Activated CD4-positive, alpha-beta T cell treated with anti-CD3 and anti-CD28 coated beads, Interleukin-2, amount 10 ng/mL, durations not matched to agents 7 days and 5 days (primary cell): ENCODE measurements around the gene CCDC138. TPM values are rescaled to one million over a fixed set of nuclear protein-coding genes. Genes with fewer than 3 reads are reported as not detected.

Source experiments
- CTCF ChIA-PET: fragments of 350-600 bp; sonication (Branson Sonifier 250); formaldehyde crosslinking; loops from one replicate; lab custom pipeline; 2021; ENCODE audit warnings: antibody characterized with exemption; lab: Charles Lee
- POLR2A ChIA-PET: fragments of 350-600 bp; sonication (Branson Sonifier 250); formaldehyde crosslinking; loops from one replicate; lab custom pipeline; 2021; ENCODE audit warnings: antibody characterized with exemption; lab: Charles Lee
- DNase-seq: peaks from one replicate; pipeline ENCODE4 v3.0.0-alpha.2; 2020
- H3K27ac Mint-ChIP-seq: one replicate; pipeline ENCODE4 v1.8.0; 2021; ENCODE audit warnings: mild to moderate bottlenecking, moderate library complexity, mixed read lengths
- H3K27me3 Mint-ChIP-seq: one replicate; pipeline ENCODE4 v1.8.0; 2021; ENCODE audit warnings: mixed read lengths
- H3K36me3 Mint-ChIP-seq: one replicate; pipeline ENCODE4 v1.8.0; 2021; ENCODE audit warnings: low read depth, mixed read lengths
- H3K4me1 Mint-ChIP-seq: one replicate; pipeline ENCODE4 v1.8.0; 2021; ENCODE audit warnings: mixed read lengths
- H3K4me3 Mint-ChIP-seq: one replicate; pipeline ENCODE4 v1.8.0; 2021; ENCODE audit warnings: mild to moderate bottlenecking, moderate library complexity, mixed read lengths
- H3K9me3 Mint-ChIP-seq: one replicate; pipeline ENCODE4 v1.8.0; 2021; ENCODE audit warnings: mixed read lengths
- total RNA-seq, 2 experiments: library from RNA; stranded (reverse); gene quantifications; one replicate each; pipeline ENCODE4 v1.2.3, GENCODE V29; 2021

The CCDC138 gene
- total RNA-seq, 2 experiments from 2014 or later, result 12.1 to 12.8 TPM

DNA sequence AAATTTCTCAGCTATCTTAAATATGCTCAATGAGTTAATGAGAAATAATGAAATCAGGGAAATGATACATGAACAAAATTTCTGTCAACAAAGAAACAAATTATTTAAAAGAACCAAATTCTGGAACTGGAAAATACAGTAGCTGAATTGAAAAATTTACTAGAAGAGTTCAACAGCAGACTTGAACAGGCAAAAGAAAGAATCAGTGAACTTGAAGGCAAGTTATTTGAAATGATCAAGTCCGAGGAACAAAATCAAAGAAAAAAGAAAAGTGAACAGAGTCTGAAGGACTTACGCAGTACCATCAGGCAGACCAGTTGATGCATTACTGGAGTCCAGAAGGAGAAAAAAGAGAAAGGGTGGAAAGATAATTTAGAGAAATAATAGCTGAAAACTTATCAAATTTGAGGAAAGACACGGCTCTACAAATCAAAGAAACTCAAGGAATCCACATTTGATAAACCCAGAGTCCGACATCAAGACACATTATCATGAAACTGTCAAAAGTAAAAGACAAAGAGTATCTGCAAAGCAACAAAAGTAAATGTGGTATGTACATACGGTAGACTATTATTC is 83.6 kb downstream of the CCDC138 start:
- peaks cover 54% of the 10 kb centered on the region for H3K36me3 Mint-ChIP-seq
- DNase-seq, result no peak
- ChIA-PET CTCF (interaction anchor here (1.4 kb wide), 1 partner anchor 14 kb away, joined by 3 read pairs; no protein-coding TSS in a partner anchor), POLR2A (no interaction called here)
- no peak overlapping the region for H3K4me3 Mint-ChIP-seq
- H3K4me1 Mint-ChIP-seq, result peaks cover 6% of the 10 kb centered on the region
- no peaks in the 10 kb centered on the region for H3K27me3 Mint-ChIP-seq
- no peak overlapping the region for H3K27ac Mint-ChIP-seq
- peaks cover 25% of the 10 kb centered on the region for H3K9me3 Mint-ChIP-seq

DNA sequence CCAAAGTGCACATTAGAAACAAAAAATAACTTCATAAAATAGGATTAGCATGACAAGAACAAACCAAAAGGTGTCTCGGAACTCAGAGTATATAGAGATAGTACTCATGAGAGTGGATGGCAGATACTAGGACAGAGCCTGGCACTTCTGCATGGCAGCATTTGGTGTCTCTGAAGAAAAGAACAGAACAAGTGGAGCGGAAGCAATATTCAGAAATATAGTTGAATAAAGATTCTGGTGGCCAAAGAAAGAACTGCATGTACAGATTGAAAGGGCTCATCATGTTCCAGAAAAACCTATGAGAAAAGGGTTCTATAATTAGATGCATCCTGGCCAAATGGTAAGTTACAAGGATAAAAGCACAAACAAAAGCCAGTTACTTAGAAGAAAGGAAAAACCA is 90.9 kb downstream of the CCDC138 start:
- ChIA-PET POLR2A (no interaction called here), CTCF (no interaction called here)
- H3K36me3 Mint-ChIP-seq, result peaks cover 7% of the 10 kb centered on the region
- H3K27ac Mint-ChIP-seq, result no peak overlapping the region
- H3K4me3 Mint-ChIP-seq, result no peak overlapping the region
- peaks cover 13% of the 10 kb centered on the region for H3K9me3 Mint-ChIP-seq
- H3K4me1 Mint-ChIP-seq, result no peaks in the 10 kb centered on the region
- no peaks in the 10 kb centered on the region for H3K27me3 Mint-ChIP-seq
- no peak for DNase-seq

DNA sequence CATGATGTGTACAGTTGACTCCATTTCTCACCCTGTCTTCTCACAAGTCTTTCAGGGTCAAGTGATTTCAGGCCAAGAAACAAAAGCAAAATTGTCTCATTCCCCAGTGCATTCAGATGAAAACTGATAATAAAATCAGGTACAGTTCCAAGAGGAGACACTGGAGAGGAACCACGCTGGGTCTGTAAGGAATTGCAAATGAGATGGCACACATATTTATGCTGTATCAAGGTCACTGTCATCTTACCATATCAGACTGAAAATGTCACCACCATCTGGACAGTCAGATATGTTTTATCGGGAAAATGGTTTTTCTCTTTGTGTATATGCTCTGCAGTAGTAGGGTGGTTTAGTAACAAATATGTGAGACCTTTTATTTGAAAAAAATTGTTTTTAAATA is 91.7 kb downstream of the CCDC138 start:
- CTCF ChIA-PET, result no interaction called here
- no peak for DNase-seq
- peaks cover 7% of the 10 kb centered on the region for H3K36me3 Mint-ChIP-seq
- POLR2A ChIA-PET, result no interaction called here
- H3K9me3 Mint-ChIP-seq, result peaks cover 16% of the 10 kb centered on the region
- H3K4me3 Mint-ChIP-seq, result no peak overlapping the region
- no peaks in the 10 kb centered on the region for H3K4me1 Mint-ChIP-seq
- no peak overlapping the region for H3K27ac Mint-ChIP-seq
- H3K27me3 Mint-ChIP-seq, result no peaks in the 10 kb centered on the region

DNA sequence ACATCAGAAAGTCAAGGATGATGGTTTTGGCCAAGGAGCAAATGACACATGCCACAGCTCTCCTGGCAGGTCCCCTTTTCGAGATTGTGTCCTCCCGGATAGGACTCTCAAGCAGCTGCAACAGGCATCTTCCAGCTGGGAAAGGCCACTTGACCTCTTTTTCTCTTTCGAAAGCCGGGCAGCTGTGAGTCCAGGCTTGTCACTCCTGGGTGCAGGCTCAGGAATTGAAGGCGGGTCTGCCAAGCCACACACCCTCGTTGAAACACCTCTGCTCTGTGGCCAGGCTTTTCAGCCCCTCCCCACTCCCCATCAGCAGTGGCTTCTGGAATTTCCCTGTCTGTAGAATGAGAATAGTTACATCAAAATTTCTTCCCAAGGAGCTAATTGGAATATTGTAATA is 98.0 kb downstream of the CCDC138 start:
- DNase-seq, result no peak
- Mint-ChIP-seq H3K27ac (no peak overlapping the region), H3K27me3 (peaks cover 6% of the 10 kb centered on the region), H3K4me3 (no peak overlapping the region), H3K9me3 (peaks cover 30% of the 10 kb centered on the region), H3K4me1 (no peaks in the 10 kb centered on the region), H3K36me3 (peaks cover 2% of the 10 kb centered on the region)
- ChIA-PET POLR2A (no interaction called here), CTCF (interaction anchor here (0.9 kb wide), 1 partner anchor 10 kb away, joined by 3 read pairs; no protein-coding TSS in a partner anchor)

DNA sequence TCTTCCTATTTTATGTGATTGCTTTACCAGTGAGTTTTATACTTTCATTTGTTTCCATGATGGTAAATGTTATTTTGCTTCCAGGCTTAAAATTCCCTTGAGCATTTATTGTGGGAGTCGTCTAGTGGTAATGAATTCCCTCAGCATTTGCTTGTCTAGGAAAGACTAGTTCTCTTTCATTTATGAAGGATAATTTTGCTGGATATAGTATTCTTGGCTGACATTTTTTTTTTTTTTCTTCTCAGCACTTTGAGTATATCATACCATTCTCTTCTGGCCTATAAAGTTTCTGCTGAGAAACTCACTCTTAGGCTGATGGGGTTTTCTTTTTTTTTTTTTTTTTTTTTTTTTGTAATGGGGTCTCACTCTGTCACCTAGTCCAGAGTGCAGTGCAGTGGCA is 103.3 kb downstream of the CCDC138 start:
- H3K9me3 Mint-ChIP-seq, result peaks cover 30% of the 10 kb centered on the region
- H3K36me3 Mint-ChIP-seq, result peaks cover 15% of the 10 kb centered on the region
- H3K4me1 Mint-ChIP-seq, result no peaks in the 10 kb centered on the region
- POLR2A ChIA-PET, result no interaction called here
- DNase-seq, result no peak
- H3K27me3 Mint-ChIP-seq, result peaks cover 6% of the 10 kb centered on the region
- H3K27ac Mint-ChIP-seq, result no peak overlapping the region
- CTCF ChIA-PET, result no interaction called here
- no peak overlapping the region for H3K4me3 Mint-ChIP-seq

DNA sequence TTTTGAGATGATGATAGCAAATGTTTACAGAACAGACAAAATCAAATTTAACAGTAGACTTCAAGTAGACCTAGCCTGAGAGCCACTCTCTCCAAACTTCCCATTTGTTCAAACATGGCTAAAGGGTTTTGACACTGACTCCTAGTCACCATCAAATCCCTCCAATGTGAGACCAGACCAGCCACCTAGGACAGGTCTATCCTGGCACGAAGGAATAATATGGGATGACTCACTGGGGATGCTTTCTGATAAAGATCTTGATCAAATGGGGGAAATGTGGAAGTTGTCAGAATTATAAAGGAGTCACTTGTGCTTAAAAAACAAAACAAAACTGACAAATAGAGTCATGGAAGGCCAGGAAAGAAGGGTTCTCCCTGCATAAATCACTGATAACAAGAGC is 106.7 kb downstream of the CCDC138 start:
- Mint-ChIP-seq H3K4me1 (no peaks in the 10 kb centered on the region), H3K27me3 (peaks cover 2% of the 10 kb centered on the region), H3K9me3 (peaks cover 23% of the 10 kb centered on the region), H3K27ac (no peak overlapping the region), H3K4me3 (no peak overlapping the region), H3K36me3 (peaks cover 13% of the 10 kb centered on the region)
- ChIA-PET CTCF (no interaction called here), POLR2A (no interaction called here)
- DNase-seq, result no peak

DNA sequence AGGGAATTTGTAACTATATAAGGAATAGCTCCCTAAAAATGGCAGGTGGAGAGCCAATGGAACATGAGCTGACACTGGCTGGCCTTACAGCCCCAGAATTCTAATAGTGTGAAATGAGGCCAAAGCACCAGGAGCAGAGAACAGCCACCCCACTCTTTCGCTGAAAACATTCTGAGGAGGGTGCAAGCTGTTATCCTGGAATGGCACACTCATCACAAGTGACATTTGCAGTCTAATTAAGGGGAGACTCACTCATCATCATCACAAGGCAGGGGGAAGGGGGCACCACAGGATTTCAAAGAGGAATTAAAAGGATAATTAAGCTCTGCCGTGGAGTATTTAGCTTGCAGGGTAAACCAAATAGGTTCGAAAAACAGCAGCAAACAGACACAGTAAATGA is 108.2 kb downstream of the CCDC138 start:
- DNase-seq, result no peak
- Mint-ChIP-seq H3K4me1 (no peaks in the 10 kb centered on the region), H3K27ac (no peak overlapping the region), H3K27me3 (no peaks in the 10 kb centered on the region), H3K36me3 (peaks cover 11% of the 10 kb centered on the region), H3K9me3 (peaks cover 17% of the 10 kb centered on the region), H3K4me3 (no peak overlapping the region)
- ChIA-PET POLR2A (no interaction called here), CTCF (interaction anchor here (0.8 to 1.5 kb wide), 2 partner anchors 10 to 13 kb away, joined by 3 to 4 read pairs; no protein-coding TSS in a partner anchor)

DNA sequence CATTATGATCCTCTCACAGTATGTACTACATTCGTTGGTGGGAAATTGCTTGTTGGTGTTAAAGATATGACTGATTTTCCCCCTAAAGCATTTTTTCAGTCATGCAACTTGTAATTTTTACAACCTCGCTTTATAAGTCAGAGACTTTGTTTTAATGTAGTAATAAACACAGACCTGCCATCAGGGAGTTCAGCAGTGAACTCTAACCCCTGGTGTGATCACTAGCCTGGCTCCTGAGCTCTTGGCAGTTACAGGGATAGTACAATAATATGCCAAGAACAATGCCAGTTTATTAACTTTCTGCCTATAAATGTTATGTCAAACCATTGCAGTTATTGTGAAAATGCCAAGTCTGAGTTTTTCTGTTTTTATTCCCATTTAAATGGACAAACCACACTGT is 108.6 kb downstream of the CCDC138 start:
- no peak overlapping the region for H3K4me3 Mint-ChIP-seq
- H3K36me3 Mint-ChIP-seq, result peaks cover 11% of the 10 kb centered on the region
- no peaks in the 10 kb centered on the region for H3K4me1 Mint-ChIP-seq
- H3K9me3 Mint-ChIP-seq, result peaks cover 16% of the 10 kb centered on the region
- H3K27ac Mint-ChIP-seq, result no peak overlapping the region
- H3K27me3 Mint-ChIP-seq, result no peaks in the 10 kb centered on the region
- ChIA-PET POLR2A (no interaction called here), CTCF (interaction anchor here (1.5 kb wide), 1 partner anchor 13 kb away, joined by 4 read pairs; no protein-coding TSS in a partner anchor)
- DNase-seq, result no peak

DNA sequence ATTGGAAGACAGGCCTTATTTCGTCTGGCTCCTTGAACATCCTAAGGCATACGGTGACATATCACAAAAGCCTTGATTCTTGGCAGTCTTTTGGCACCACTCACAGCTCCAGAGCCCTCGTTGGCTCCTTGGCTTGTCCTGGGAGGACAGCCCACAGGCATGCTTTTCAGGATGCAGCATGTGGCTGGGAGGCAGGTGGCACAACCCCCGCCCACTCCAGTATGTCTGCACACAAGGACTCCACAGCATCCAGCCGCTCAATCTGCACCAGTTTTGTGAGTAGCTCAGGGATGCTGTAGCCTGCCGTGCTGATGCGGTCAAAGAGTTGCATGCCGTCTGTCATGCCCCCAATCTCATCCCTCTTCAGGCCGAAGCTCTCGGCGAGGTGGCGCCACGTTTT is 110.2 kb downstream of the CCDC138 start:
- peaks cover 6% of the 10 kb centered on the region for H3K9me3 Mint-ChIP-seq
- H3K27ac Mint-ChIP-seq, result no peak overlapping the region
- H3K4me1 Mint-ChIP-seq, result no peaks in the 10 kb centered on the region
- ChIA-PET POLR2A (no interaction called here), CTCF (no interaction called here)
- H3K36me3 Mint-ChIP-seq, result peaks cover 9% of the 10 kb centered on the region
- H3K4me3 Mint-ChIP-seq, result no peak overlapping the region
- H3K27me3 Mint-ChIP-seq, result no peaks in the 10 kb centered on the region
- DNase-seq, result no peak

DNA sequence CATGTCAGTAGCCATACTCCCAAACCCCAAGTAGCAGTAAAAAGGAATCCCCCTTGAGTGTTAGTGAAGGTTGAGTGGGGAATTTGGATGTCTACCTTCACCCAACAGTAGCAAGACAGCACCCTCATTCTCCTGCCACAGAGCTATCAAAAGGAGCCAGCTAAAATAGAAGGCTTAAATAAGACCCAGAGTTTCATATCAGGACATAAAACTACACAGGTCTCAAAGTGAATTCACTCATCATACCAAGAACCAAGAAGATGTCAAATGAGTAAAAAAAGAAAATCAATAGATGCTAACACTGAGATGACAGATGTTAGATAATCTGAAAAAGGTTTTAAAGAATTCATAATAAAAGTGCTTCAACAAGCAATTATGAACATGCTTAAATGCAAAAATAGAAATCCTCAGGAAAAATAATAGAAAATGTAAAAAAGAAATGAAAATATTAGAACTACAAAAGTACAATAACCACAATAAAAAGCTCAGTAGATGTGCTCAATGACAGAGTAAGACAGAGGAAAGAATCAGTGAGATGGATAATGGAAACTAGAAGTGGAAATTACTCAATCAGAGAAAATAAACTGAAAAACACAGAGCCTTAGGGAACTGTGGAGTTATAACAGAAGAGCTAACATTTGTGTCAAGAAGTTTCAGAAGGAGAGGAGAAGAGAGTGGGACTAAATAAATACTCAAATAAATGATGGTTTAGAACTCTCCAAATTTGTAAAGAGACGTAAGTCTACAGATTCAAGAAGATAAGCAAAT is 111.9 kb downstream of the CCDC138 start:
- no peaks in the 10 kb centered on the region for H3K4me1 Mint-ChIP-seq
- H3K9me3 Mint-ChIP-seq, result peaks cover 8% of the 10 kb centered on the region
- no peak overlapping the region for H3K4me3 Mint-ChIP-seq
- ChIA-PET POLR2A (no interaction called here), CTCF (no interaction called here)
- H3K27ac Mint-ChIP-seq, result no peak overlapping the region
- H3K27me3 Mint-ChIP-seq, result no peaks in the 10 kb centered on the region
- DNase-seq, result no peak
- H3K36me3 Mint-ChIP-seq, result peaks cover 8% of the 10 kb centered on the region

DNA sequence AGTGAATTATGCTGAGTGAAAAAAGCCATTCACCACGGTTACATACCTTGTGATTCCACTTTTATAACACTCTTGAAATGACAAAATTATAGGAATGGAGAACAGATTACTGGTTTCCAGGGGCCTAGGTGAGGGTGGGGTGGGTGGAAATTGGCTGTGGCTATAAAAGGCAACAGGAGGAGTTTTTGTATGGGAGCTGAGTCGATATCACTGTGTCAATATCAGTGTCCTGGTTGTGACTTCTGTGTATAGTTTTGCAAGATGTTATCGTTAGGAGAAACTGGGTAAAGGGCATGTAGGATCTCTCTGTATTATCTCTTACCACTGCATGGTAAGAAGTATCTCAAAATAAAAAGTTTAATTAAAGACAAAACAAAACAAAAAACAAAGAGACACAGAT is 118.1 kb downstream of the CCDC138 start:
- Mint-ChIP-seq H3K36me3 (peaks cover 6% of the 10 kb centered on the region), H3K27me3 (no peaks in the 10 kb centered on the region), H3K9me3 (peaks cover 2% of the 10 kb centered on the region), H3K4me3 (no peak overlapping the region), H3K4me1 (no peaks in the 10 kb centered on the region), H3K27ac (no peak overlapping the region)
- ChIA-PET POLR2A (no interaction called here), CTCF (no interaction called here)
- no peak for DNase-seq

DNA sequence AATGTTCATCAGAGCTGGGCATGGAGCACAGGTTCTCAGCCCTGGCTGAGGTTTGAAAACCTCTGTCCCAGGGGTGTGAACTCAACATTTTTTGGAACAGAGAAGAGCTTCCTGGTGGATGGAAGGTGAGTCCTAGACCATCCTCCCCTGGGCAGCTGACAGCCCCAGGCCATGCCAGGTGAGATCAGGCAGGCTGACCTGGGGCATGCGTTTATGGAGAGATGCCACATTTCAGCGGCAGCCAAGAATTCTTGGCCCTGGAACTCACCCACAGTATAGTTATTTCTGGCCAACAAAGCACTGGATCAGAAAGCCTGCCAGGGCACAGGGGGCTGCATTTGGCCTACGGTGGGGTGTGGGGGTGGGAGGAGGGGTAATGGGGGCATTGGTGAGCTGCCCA is 118.6 kb downstream of the CCDC138 start:
- POLR2A ChIA-PET, result no interaction called here
- Mint-ChIP-seq H3K4me3 (no peak overlapping the region), H3K9me3 (peaks cover 2% of the 10 kb centered on the region), H3K27me3 (no peaks in the 10 kb centered on the region), H3K4me1 (no peaks in the 10 kb centered on the region), H3K27ac (no peak overlapping the region), H3K36me3 (peaks cover 4% of the 10 kb centered on the region)
- CTCF ChIA-PET, result no interaction called here
- DNase-seq, result no peak

DNA sequence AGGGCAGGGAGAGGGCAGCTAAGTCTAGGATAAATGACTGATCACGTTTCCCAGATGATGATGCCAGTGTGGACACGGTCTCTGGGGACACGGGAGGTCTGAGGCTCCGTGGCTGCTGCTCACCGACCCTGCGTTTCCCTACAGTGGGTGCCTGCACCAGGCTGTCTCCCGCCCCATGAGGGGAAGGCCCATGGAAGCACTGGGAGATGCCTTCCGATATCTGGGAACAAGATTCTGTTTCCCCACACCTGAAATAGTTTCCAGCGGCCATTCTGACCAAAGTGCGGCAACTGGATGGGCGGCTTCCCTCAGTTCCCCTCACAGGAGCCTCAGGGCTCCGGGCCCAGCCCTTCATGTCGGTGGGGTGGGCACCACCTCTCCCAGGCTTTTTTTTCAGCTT is 119.3 kb downstream of the CCDC138 start:
- Mint-ChIP-seq H3K27me3 (no peaks in the 10 kb centered on the region), H3K36me3 (no peaks in the 10 kb centered on the region), H3K9me3 (peaks cover 2% of the 10 kb centered on the region), H3K4me3 (no peak overlapping the region), H3K4me1 (no peaks in the 10 kb centered on the region), H3K27ac (no peak overlapping the region)
- no peak for DNase-seq
- ChIA-PET POLR2A (no interaction called here), CTCF (no interaction called here)
